PC-3 (cell line): ENCODE measurements around the gene COPS3. TPM values are rescaled to one million over a fixed set of nuclear protein-coding genes. Genes with fewer than 3 reads are reported as not detected.
"Not testable (repeated sequence)": the region's sequence is repeated elsewhere in the genome, so short reads cannot be mapped to it uniquely, and the experiment has no call there.

Source experiments
- ATAC-seq: fragments of 200-7000 bp; cut with Tn5 transposase; 2 replicates; pipeline ENCODE4 v1.9.1; 2020; ENCODE audit warnings: mild to moderate bottlenecking, moderate library complexity
- BruUV-seq: library from RNA; stranded (reverse); fragments of 400-500 nt; replicated peaks from 2 replicates; lab custom pipeline; 2021; lab: Mats Ljungman, UMichigan
- CTCF ChIA-PET: fragments of 300-600 bp; sonication (Branson Sonifier 250); formaldehyde crosslinking; loops from one replicate; lab custom pipeline; 2022; ENCODE audit warnings: antibody characterized with exemption; lab: Charles Lee
- POLR2A ChIA-PET: fragments of 300-600 bp; sonication (Branson Sonifier 250); formaldehyde crosslinking; loops from one replicate; lab custom pipeline; 2022; ENCODE audit warnings: antibody characterized with exemption; ENCODE audit not compliant: unreplicated experiment; lab: Charles Lee
- DNase-seq: peaks from one replicate; pipeline ENCODE4 v3.0.0-alpha.2; 2015
- H2AFZ ChIP-seq: fragments of 300-600 bp; sonication (generic); 2 replicates; pipeline ENCODE4 v1.6.0; 2016; ENCODE audit warnings: antibody characterized with exemption, low read length
- H3F3A ChIP-seq: fragments of 300-600 bp; sonication (generic); one replicate; pipeline ENCODE4 v1.6.0; 2017; ENCODE audit warnings: antibody characterized with exemption, low read length, control low read depth, mild to moderate bottlenecking; ENCODE audit not compliant: unreplicated experiment
- H3K27ac ChIP-seq: fragments of 300-600 bp; sonication (generic); 2 replicates; pipeline ENCODE4 v1.5.1; 2016; ENCODE audit warnings: mild to moderate bottlenecking, low read length
- H3K27me3 ChIP-seq: fragments of 300-600 bp; sonication (generic); 2 replicates; pipeline ENCODE4 v1.6.1; 2016; ENCODE audit warnings: low read length, mixed read lengths
- H3K36me3 ChIP-seq: fragments of 300-600 bp; sonication (generic); 2 replicates; pipeline ENCODE4 v1.6.1; 2016; ENCODE audit warnings: low read depth, mixed run types, low read length, mixed read lengths
- H3K4me1 ChIP-seq: fragments of 300-600 bp; sonication (generic); 2 replicates; pipeline ENCODE4 v1.5.1; 2016; ENCODE audit warnings: low read length; ENCODE audit not compliant: insufficient read depth
- H3K4me2 ChIP-seq: fragments of 300-600 bp; sonication (generic); 2 replicates; pipeline ENCODE4 v1.6.0; 2016; ENCODE audit warnings: low read length
- H3K4me3 ChIP-seq: fragments of 300-600 bp; sonication (generic); 2 replicates; pipeline ENCODE4 v1.5.1; 2016; ENCODE audit warnings: mild to moderate bottlenecking, low read length, mixed read lengths
- H3K79me2 ChIP-seq: fragments of 300-600 bp; sonication (generic); 2 replicates; pipeline ENCODE4 v1.6.1; 2017; ENCODE audit warnings: low read length, mixed read lengths
- H3K9ac ChIP-seq: fragments of 300-600 bp; sonication (generic); 2 replicates; pipeline ENCODE4 v1.6.0; 2016; ENCODE audit warnings: mild to moderate bottlenecking, low read length
- H3K9me2 ChIP-seq: fragments of 300-600 bp; sonication (generic); replicated peaks from 2 replicates; pipeline ENCODE4 v1.6.1; 2016; ENCODE audit warnings: mixed run types, low read length, mixed read lengths
- H3K9me3 ChIP-seq: fragments of 300-600 bp; sonication (generic); 2 replicates; pipeline ENCODE4 v1.6.1; 2016; ENCODE audit warnings: low read length, mixed read lengths
- H4K20me1 ChIP-seq: fragments of 300-600 bp; sonication (generic); 2 replicates; pipeline ENCODE4 v1.6.1; 2016; ENCODE audit warnings: low read length, mixed read lengths
- EZH2 ChIP-seq: fragments of 300-600 bp; sonication (generic); IDR thresholded peaks from one replicate; pipeline ENCODE4 v1.6.1; 2017; ENCODE audit warnings: antibody characterized with exemption, mild to moderate bottlenecking, low read length; ENCODE audit not compliant: unreplicated experiment
- EZH2phosphoT487 ChIP-seq: fragments of 300-600 bp; sonication (generic); IDR thresholded peaks from 2 replicates; pipeline ENCODE4 v1.6.1; 2018; ENCODE audit warnings: mild to moderate bottlenecking, antibody characterized with exemption, low read length, borderline replicate concordance
- intact Hi-C: fragments of 100-400 bp; cut with micrococcal nuclease; formaldehyde crosslinking; loops from 2 replicates; pipeline ENCODE4 v1.9.0; 2023
- total RNA-seq: library from RNA; depleted of rRNA; stranded (reverse); fragments of >200 nt; gene quantifications from 2 replicates; pipeline ENCODE4 v1.2.3, GENCODE V29; 2014
- TF ChIP-seq, protein P1 (sequence below): fragments of 300-600 bp; sonication (generic); conservative IDR thresholded peaks from 2 replicates; pipeline ENCODE4 v1.5.1; 2017; ENCODE audit warnings: antibody characterized with exemption, low read depth, mild to moderate bottlenecking, low read length

COPS3 gene
- total RNA-seq, 1 experiment from 2014 or later, result 205 TPM

DNA sequence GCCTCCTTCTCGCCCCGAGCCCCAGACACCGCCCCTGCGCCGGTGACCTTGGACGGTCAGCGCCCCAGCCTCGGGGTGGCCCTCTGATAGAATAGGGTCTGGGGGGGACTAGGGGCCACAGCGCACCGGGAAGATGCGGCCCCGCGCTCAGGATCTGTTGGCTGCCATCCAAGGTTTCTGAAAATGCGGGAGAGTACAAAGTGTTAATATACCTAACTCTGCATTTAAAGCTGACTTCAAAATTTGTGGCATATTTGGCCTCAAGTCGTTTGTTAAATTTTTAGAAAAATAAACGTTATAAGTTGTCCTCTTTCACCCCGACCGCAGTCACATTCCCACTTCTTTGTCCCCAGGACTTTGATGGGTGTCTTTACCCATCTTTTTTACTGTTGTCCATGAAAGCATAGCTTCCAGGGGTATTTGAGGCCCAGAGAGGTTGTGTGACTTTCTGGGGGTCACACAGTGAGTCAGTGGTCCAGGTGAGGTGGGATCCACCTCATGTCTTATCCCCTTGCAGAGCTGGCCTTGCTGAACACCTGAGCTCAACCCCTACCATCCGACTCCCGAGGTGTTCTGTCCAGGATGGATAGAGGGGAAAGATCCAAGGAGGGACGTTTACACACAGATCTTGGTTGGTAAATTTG, 22.9 kb upstream of the COPS3 start:
- no peaks in the 10 kb centered on the region for H4K20me1 ChIP-seq
- intact Hi-C loops, result no loop called here
- H3K4me1 ChIP-seq, result peaks cover 13% of the 10 kb centered on the region
- ATAC-seq, result no peak
- ChIA-PET CTCF (no interaction called here), POLR2A (no interaction called here)
- peak overlapping the region; percentile 86 for H2AFZ ChIP-seq
- no peaks in the 10 kb centered on the region for H3F3A ChIP-seq
- no peaks in the 10 kb centered on the region for H3K36me3 ChIP-seq
- H3K9me3 ChIP-seq, result no peaks in the 10 kb centered on the region
- H3K79me2 ChIP-seq, result peaks cover 5% of the 10 kb centered on the region
- TF ChIP-seq EZH2phosphoT487, result no peak
- TF ChIP-seq EZH2, result no peak
- TF ChIP-seq, protein P1, sequence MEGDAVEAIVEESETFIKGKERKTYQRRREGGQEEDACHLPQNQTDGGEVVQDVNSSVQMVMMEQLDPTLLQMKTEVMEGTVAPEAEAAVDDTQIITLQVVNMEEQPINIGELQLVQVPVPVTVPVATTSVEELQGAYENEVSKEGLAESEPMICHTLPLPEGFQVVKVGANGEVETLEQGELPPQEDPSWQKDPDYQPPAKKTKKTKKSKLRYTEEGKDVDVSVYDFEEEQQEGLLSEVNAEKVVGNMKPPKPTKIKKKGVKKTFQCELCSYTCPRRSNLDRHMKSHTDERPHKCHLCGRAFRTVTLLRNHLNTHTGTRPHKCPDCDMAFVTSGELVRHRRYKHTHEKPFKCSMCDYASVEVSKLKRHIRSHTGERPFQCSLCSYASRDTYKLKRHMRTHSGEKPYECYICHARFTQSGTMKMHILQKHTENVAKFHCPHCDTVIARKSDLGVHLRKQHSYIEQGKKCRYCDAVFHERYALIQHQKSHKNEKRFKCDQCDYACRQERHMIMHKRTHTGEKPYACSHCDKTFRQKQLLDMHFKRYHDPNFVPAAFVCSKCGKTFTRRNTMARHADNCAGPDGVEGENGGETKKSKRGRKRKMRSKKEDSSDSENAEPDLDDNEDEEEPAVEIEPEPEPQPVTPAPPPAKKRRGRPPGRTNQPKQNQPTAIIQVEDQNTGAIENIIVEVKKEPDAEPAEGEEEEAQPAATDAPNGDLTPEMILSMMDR, result no peak
- peak overlapping the region; percentile 99 for H3K4me2 ChIP-seq
- no peaks in the 10 kb centered on the region for H3K27me3 ChIP-seq
- DNase-seq, result no peak
- TSS peak; percentile 78 for BruUV-seq
- no peak overlapping the region for H3K27ac ChIP-seq
- peak overlapping the region; percentile 81 for H3K9ac ChIP-seq
- no peaks in the 10 kb centered on the region for H3K9me2 ChIP-seq
- H3K4me3 ChIP-seq, result peak overlapping the region; percentile 76

DNA sequence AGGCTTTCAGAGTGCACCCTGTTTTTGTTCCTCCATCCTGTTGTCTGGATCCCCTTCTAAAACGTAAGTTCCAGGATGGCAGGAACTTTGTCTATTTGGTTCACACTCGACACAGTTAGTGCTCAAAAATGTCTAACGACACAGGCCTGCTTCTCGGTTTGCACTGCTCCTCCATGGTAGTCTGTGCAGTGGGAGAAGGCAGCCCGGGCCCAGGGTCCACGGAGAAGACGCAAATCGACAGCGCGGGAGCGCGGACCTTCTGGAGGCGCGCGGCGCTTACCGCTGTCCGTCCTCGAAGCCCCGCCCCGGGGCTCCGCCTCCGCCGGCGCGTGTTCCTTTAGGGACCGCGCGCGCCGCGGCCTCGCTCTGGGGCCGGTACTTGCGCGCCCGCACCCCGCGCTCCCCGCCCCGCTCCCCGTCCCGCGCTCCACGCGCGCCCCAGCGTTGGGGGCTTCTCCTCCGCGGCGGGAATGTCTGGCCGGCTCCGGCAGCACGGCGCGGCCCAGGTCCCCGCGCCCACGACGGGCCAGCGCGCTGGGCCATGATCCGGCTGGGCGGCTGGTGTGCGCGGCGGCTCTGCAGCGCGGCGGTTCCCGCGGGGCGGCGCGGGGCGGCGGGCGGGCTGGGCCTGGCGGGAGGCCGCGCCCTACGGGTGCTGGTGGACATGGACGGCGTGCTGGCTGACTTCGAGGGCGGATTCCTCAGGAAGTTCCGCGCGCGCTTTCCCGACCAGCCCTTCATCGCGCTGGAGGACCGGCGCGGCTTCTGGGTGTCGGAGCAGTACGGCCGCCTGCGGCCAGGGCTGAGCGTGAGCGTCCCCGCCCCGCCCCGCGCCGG, 22.2 kb upstream of the COPS3 start, which contains the start of gene NT5M:
Gene NT5M, plus strand, starts transcription at position 364 of the 837 bp plus-strand sequence. Its CDS starts 178 bp downstream, at position 542.
- DNase-seq (peak; percentile 93), ATAC-seq (peak; percentile 98)
- Histone ChIP-seq H3F3A (no peaks in the 10 kb centered on the region), H2AFZ (peak within 1 kb of the TSS; percentile 86), H3K9me3 (no peaks in the 10 kb centered on the region), H3K36me3 (no peaks in the 10 kb centered on the region), H3K4me2 (peak within 1 kb of the TSS; percentile 99), H3K27me3 (no peaks in the 10 kb centered on the region), H3K4me3 (peak within 1 kb of the TSS; percentile 76), H3K27ac (no peak within 1 kb of the TSS), H3K9me2 (no peaks in the 10 kb centered on the region), H3K9ac (peak within 1 kb of the TSS; percentile 81), H3K4me1 (peaks cover 17% of the 10 kb centered on the region), H3K79me2 (peaks cover 5% of the 10 kb centered on the region), H4K20me1 (no peaks in the 10 kb centered on the region)
- CTCF ChIA-PET, result no interaction called here
- BruUV-seq, result no TSS peak
- intact Hi-C loops, result no loop called here
- TF ChIP-seq, protein P1, result no peak
- TF ChIP-seq EZH2phosphoT487, result no peak
- TF ChIP-seq EZH2, result no peak
- POLR2A ChIA-PET, result no interaction called here

DNA sequence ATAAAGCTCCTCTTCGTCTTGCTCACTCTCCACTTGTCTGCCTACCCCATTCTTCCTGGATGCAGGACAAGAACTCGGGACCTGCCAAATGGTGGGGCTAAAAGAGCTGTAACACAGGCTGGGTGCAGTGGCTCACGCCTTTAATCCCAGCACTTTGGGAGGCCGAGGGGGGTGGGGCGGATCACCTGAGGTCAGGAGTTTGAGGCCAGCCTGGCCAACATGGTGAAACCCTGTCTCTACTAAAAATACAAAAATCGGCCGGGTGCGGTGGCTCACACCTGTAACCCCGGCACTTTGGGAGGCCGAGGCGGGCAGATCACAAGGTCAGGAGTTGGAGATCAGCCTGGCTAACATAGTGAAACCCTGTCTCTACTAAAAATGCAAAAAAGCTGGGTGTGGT, 20.6 kb upstream of the COPS3 start:
- H3K9me3 ChIP-seq, H4K20me1 ChIP-seq, ATAC-seq, H3K27me3 ChIP-seq, H3K27ac ChIP-seq, CTCF ChIA-PET, H3K36me3 ChIP-seq, H3K4me3 ChIP-seq, H3K79me2 ChIP-seq, H3F3A ChIP-seq, DNase-seq, intact Hi-C loops, H3K4me2 ChIP-seq, POLR2A ChIA-PET, BruUV-seq, H3K9me2 ChIP-seq, H3K9ac ChIP-seq, H2AFZ ChIP-seq: not testable (repeated sequence)
- peaks cover 31% of the 10 kb centered on the region for H3K4me1 ChIP-seq
